ENCODE measurements around the gene PCDH9. TPM values are rescaled to one million over a fixed set of nuclear protein-coding genes. Genes with fewer than 3 reads are reported as not detected.

Gene PCDH9
- total and polyA plus RNA-seq, 8 donors = 2.0 to 11.6 (median 3.1) TPM

GRCh38 chr13:66482836-66483235 lies 747.3 kb downstream of the PCDH9 start:
- TF ChIP-seq CTCF (IDR thresholded peaks at IDR 0.05) = no peak
- Histone ChIP-seq H3K9me3 (no peaks in the 10 kb centered on the region), H3K36me3 (no peaks in the 10 kb centered on the region), H3K4me3 (no peak overlapping the region), H3K27ac (no peak overlapping the region), H3K4me1 (no peaks in the 10 kb centered on the region), H3K27me3 (no peaks in the 10 kb centered on the region)
- intact Hi-C loops (cut with DNase I) = no loop called here
- ATAC-seq = no peak
- no peak for DNase-seq

GRCh38 chr13:66477816-66478215 lies 752.3 kb downstream of the PCDH9 start:
- no peaks in the 10 kb centered on the region for H3K4me1 ChIP-seq
- intact Hi-C loops (cut with DNase I) = no loop called here
- no peak for ATAC-seq
- no peak for TF ChIP-seq CTCF (IDR thresholded peaks at IDR 0.05)
- no peaks in the 10 kb centered on the region for H3K36me3 ChIP-seq
- no peaks in the 10 kb centered on the region for H3K9me3 ChIP-seq
- DNase-seq = no peak
- H3K27ac ChIP-seq = no peak overlapping the region
- H3K27me3 ChIP-seq = no peaks in the 10 kb centered on the region
- H3K4me3 ChIP-seq = no peak overlapping the region

GRCh38 chr13:66475061-66475460 lies 755.1 kb downstream of the PCDH9 start:
- intact Hi-C loops (cut with DNase I) = no loop called here
- ATAC-seq (no peak), DNase-seq (no peak)
- Histone ChIP-seq H3K27me3 (no peaks in the 10 kb centered on the region), H3K36me3 (no peaks in the 10 kb centered on the region), H3K27ac (no peak overlapping the region), H3K4me3 (no peak overlapping the region), H3K4me1 (no peaks in the 10 kb centered on the region), H3K9me3 (no peaks in the 10 kb centered on the region)
- TF ChIP-seq CTCF (IDR thresholded peaks at IDR 0.05) = no peak

DNA sequence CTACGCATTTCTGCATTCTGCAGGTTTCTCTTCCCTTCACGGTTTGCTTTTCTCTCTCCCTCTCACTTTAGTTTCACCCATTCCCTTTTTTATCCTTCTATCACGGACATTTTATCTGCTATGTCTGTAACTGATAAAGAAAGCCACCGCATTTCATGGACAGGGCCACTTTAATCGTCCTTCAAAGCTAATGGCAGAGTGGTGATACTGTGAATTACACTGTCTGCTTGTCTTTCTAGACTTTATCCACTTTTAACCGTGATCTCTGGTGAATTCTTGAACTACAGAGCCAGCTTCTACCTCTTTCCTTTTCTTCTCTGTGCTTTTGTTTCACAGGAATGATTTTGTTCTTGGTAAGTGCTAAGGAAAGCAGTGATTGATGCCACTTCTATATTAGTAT lies 760.4 kb downstream of the PCDH9 start:
- Histone ChIP-seq H3K27ac (no peak overlapping the region), H3K4me3 (no peak overlapping the region), H3K4me1 (no peaks in the 10 kb centered on the region), H3K9me3 (no peaks in the 10 kb centered on the region), H3K36me3 (no peaks in the 10 kb centered on the region), H3K27me3 (no peaks in the 10 kb centered on the region)
- DNase-seq (no peak), ATAC-seq (no peak)
- TF ChIP-seq CTCF (IDR thresholded peaks at IDR 0.05) = no peak
- intact Hi-C loops (cut with DNase I) = no loop called here

DNA sequence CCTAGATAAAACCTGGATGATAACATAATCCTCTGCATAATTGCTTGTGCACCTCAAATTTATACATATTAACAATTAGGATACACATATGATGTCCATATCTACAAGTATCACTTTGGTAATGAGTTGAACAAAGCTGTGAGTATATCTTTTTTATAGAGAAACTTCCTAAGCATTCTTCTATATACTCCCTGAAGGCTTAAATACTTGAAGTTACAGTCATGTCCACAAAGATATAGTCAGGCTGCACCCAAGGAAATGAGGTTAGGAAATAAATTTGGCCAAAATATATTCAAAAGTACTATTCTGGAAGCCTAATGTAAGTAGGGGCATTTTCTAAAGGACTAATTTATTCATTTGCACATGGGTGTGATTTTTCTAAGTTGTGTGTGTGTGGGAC lies 761.5 kb downstream of the PCDH9 start:
- H3K27ac ChIP-seq = no peak overlapping the region
- DNase-seq (no peak), ATAC-seq (no peak)
- no peaks in the 10 kb centered on the region for H3K4me1 ChIP-seq
- no peak for TF ChIP-seq CTCF (IDR thresholded peaks at IDR 0.05)
- intact Hi-C loops (cut with DNase I) = no loop called here
- H3K9me3 ChIP-seq = no peaks in the 10 kb centered on the region
- no peaks in the 10 kb centered on the region for H3K36me3 ChIP-seq
- no peak overlapping the region for H3K4me3 ChIP-seq
- H3K27me3 ChIP-seq = no peaks in the 10 kb centered on the region

All from left lung (tissue), 10 donors.